CD1c-positive myeloid dendritic cell (primary cell): ENCODE results near the gene RPS14.

Experiments
- DNase-seq: peaks from one replicate; pipeline ENCODE4 v3.0.0-alpha.2; 2016; ENCODE audit errors: extremely low spot score

RPS14 gene

DNA sequence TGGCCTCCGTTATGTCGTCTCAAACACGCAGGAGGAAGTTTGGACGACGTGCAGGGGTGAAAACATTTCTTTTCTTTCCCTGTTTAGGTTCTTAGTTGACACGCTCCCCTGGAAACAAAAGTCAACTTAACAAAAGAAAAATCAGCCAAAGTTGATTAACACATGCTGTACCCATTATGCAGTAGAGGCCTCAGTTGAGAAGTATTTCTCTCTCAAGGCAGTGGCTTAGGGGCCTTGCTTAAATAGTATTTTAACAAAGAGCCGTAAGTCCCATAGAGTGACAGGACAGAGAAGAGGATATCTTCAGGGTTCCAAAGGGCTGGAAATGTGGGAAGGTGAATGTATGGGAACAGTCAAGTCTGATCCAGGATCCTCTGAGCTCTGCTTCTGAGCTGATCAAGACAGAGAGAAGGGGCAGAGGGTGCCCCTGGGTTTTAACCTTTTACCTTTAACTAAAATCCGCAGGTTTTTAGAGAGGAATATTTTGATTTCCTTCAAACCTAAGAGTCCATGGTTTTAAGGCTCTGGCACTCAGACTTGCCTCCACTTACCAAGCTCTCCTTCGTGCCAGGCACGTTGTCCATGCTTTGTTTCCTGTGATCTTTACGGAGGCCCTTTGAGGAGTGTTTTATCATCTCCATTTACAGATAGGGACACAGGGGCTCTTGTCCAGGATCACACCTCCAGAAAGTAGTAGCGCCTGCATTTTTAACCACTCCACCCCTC, 36.2 kb downstream of the RPS14 start:
- DNase-seq = peak; percentile 92

DNA sequence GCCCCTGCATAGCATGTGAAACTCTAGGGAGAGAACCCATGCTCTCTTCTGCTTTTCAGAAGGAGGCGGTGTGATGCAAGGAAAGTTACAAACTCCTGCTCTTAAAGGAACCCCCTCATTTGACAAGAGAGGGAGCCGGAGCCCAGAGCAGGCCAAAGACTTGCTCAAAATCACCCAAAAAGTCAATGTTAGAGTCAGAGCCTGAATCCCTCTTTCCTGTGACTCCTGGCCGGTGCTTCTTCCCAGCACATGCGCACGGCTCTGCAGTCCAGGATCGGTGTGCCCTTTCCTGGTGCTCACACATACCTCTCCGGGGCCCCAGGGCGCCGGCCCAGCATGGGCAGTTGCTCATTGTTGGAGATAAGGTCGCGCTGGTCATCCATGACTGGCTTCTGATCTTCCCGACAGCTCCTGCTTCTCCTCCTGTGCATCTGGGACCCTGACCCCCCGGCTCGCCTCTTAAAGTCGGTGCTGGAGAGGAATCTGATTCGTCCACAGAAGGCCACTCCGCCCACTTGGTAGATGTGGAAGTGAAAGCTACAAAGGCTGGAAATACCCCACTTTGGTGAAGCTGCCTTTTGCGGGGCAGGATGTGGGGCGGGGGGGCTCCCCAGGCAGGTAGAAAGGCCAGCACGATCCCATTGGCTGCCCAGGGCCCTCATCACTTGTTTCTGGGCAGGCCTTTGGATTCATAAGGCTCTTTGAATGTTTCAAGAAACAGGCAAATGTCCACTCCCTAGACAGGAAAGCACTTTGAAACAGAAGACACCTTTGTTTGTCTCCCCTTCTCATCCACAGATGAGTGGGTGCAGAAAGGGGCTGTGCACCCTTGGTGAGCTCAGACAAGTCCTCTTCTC, 37.0 kb downstream of the RPS14 start, which contains the start of gene CD74:
CD74 (minus strand) TSS at position 592 of the 857 bp plus-strand sequence; CDS start at position 431, 161 bp downstream.
- DNase-seq = peak; percentile 99

- DNase-seq = peak; percentile 82
Measured at GRCh38 chr5:150411245-150411979, 38.1 kb downstream of the RPS14 start.

GRCh38 chr5:150410524-150411244, 38.9 kb downstream of the RPS14 start:
- peak; percentile 92 for DNase-seq

DNA sequence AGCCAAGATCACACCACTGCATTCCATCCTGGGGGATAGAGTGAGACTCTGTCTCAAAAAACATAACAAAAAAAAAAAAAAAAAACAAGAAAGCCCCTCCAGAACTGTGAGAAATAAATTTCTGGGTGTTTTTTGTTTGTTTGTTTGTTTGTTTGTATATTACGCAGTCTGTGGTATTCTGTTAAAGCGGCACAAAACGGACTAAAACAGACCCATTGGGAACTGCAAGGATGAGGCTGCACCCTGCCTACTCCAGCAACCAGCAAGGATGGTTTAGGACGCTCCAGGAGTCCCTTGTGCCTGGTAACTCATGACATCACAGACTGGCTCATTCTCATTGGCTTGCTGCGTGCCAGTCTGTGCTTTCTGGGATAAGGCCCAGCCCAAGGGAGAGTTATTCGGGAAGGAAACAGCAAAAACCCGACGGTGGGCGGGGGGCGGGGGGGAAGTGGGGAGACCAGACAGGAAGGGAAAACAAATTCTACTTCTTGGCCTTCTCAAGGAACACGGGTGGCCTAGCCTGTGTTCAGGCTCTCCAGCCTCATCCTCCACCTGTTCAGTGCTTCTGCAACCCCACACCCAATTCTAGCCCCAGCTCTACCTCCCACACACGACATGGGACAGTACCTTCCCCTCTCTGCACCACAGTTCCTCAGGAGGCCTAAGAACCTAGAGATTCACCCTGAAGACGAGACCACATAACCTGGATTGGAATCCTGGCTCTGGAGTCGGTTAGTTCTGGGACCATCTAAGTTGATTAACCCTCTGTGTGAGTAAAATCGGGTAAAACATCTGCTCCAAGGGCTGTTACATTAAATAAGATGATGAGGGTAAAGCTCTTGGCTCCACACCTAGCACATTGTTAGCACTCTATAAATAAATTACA, 39.7 kb downstream of the RPS14 start:
- DNase-seq = peak; percentile 93

DNA sequence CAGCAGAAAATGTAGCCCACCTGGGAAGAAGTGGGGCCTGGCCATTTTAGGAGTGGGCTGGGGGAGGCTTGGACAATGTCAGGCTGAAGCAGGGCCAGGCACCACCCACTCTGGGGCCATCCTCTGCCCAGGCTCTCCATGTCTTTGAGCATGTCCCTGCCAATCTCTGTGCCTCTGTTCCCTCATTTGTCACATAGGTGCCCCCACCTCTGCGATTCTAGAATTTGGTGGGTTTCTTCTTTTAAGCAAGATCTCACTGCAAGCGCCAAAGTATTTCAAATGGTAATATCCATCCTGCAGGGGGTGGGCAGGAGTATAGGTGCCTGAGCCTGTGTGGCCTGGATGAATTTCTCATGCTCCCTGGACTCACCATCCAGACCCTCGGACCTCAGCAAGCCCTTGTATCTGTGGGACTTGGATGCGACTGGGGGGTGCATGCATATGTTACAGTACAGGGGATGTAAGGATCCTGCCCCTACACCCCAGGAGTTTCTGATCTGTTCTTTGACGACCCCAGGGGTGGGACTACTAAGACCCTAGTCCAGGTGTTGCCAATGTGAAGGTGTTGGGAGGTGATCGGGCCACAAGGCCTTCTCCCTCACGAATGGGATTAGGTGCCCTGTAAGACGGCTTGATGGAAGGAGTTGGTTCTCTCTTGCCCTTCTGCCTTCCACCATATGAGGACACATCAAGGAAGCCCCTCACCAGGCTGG, 41.2 kb downstream of the RPS14 start:
- DNase-seq = peak; percentile 20

GRCh38 chr5:150407096-150407720, 42.3 kb downstream of the RPS14 start:
- no peak for DNase-seq

- DNase-seq = no peak
Measured at GRCh38 chr5:150406723-150407095, 42.8 kb downstream of the RPS14 start.

- DNase-seq = no peak
Measured at GRCh38 chr5:150406103-150406722, 43.3 kb downstream of the RPS14 start.

DNA sequence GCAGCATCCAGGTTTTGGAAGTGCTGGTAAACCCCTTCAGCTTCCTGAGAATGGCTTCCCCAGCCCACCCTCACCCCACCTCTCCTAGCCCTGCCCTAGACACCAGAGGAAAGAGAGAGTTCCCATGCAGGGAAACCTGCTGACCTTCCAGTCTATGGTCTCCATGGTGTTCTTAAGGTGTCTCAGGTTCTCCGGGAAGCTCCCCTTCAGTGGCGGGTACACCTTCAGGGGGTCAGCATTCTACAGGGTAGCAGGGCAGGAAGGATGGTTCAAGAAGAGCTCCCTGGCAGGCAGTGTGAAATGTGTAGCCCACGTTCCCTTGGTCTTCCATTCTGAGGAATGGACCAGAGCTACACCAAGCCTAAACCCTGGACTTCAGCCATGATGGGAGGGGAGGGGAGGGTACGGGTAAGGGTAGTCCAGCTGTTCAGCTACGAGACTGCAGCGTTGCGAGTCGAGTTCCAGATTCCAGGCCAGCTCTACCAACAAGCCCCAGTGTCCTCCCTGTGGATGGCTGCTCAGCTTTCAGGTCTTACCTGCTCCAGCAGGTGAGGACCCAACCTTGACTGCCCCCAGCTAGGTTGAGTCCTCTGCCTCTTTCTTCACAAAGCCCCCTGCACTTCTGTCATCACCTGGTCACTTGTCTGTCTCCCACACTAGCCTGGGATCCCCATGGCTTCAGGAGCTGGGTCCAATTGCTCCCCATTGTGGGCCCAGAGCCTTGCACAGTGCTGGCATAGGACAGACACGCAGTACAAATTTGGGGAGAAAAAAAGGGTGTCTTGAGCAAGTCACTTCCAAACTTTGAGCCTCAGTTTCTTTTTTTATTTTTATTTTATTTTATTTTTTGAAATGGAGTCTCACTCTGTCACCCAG, 44.4 kb downstream of the RPS14 start:
- DNase-seq = no peak

- no peak for DNase-seq
Measured at GRCh38 chr5:150404535-150404934, 45.0 kb downstream of the RPS14 start.

GRCh38 chr5:150404121-150404520, 45.4 kb downstream of the RPS14 start:
- no peak for DNase-seq

- no peak for DNase-seq
Measured at GRCh38 chr5:150402901-150403342, 46.6 kb downstream of the RPS14 start.

- DNase-seq = no peak
Measured at GRCh38 chr5:150402229-150402773, 47.2 kb downstream of the RPS14 start.

DNA sequence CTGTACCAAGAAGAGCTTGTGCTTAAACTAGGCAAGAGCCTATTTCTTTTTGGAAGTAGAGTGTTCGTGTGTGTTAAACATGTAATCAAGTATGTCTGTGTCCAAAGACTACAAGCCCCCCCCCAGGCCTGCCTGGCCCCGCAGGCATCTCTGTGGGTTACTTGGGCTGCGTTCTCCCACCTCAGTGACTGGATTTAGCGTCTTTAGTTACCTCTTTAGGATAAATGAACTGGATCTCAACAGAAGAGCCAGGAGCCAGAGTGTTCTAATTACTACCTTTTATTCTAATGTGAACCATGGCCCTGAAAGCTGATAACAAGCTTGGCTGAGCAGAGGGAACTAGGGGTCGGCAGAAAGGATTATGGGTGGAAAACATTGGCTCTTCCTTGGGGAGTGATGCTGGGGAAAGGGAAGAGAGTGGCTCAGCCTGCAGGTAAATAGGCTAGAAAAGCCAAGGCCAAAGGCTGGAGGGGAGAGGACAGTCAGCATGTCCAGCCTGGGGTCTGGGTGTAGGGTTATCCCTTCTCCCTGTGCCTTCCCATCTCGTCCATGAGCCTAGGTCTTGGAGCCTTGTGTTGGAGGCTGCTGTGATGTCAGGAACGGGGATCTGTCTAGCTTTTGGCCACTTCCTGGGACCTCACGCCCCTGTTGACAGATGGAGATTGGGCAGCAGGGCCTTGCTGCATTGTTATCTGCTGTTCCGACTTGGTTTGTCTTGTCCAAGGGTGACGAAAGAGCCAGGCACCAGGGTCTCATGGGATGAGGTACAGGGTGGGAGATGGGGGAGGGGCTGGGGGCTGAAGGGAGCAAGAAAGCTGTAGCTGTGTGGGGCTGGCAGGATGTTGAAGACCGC, 47.9 kb downstream of the RPS14 start:
- DNase-seq = no peak

DNA sequence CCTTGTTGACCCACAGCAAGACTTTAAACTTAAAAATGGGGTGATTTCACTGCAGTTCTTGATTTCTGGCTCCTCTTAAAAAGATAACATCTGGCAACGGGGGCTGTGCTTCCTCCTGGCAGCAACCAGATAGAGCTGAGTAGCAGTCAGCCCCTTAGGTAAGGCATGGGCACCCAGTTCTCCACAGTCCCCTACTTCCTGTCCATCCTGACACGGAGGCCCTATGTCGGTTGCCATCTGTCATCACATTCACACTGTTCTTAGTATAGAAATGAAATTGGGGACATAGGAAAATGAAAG, 48.5 kb downstream of the RPS14 start:
- DNase-seq = no peak
